Stomach (tissue), 9 donors: ENCODE data around the gene PEX10. TPM values are rescaled to one million over a fixed set of nuclear protein-coding genes. Genes with fewer than 3 reads are reported as not detected.

Source experiments
- DNase-seq, 2 donors: peaks; one replicate each; pipeline versions ENCODE4 v3.0.0 to v3.0.0-alpha.2; 2013 to 2019
- H3K27ac ChIP-seq, 5 donors: fragments of 200-600 bp in 4 of 5; sonication (generic) in 4 of 5; one replicate each; pipeline ENCODE4 v1.5.1; 2013 to 2019; ENCODE audit warnings: mild to moderate bottlenecking in 1 of 5, moderate library complexity in 1 of 5
- H3K27me3 ChIP-seq, 3 donors: fragments of 200-600 bp; sonication (generic); one replicate each; pipeline ENCODE4 v1.5.1; 2017 to 2019; ENCODE audit warnings: mixed run types in 1 of 3
- H3K36me3 ChIP-seq, 4 donors: fragments of 200-600 bp; sonication (generic); 1 replicate in 3 of 4; 2 replicates in 1 of 4; pipeline ENCODE4 v1.5.1; 2016 to 2019
- H3K4me1 ChIP-seq, 4 donors: fragments of 200-600 bp; sonication (generic); one replicate each; pipeline ENCODE4 v1.5.1; 2016 to 2019
- H3K4me3 ChIP-seq, 4 donors: fragments of 200-600 bp; sonication (generic) in 3 of 4; one replicate each; pipeline ENCODE4 v1.5.1; 2016 to 2019; ENCODE audit warnings: mild to moderate bottlenecking in 1 of 4
- H3K9me3 ChIP-seq, 4 donors: fragments of 200-600 bp; sonication (generic); one replicate each; pipeline ENCODE4 v1.5.1; 2016 to 2019
- CTCF ChIP-seq, 7 experiments: fragments of 450-650 bp in 4 of 7; fragments of 200-600 bp in 3 of 7; sonication (generic) in 3 of 7; IDR thresholded peaks; one replicate each; pipeline ENCODE4 v1.5.1; 2016 to 2019; ENCODE audit warnings: antibody characterized with exemption in 7 of 7, control low read depth in 2 of 7, mild to moderate bottlenecking in 1 of 7
- EP300 ChIP-seq: sonication (generic); formaldehyde crosslinking; IDR thresholded peaks from one replicate; pipeline ENCODE4 v1.6.1; 2017; ENCODE audit warnings: antibody characterized with exemption
- POLR2A ChIP-seq, 4 donors: fragments of 450-650 bp; IDR thresholded peaks; one replicate each; pipeline ENCODE4 v1.6.1; 2016; ENCODE audit warnings: antibody characterized with exemption in 4 of 4, control low read depth in 2 of 4, mild to moderate bottlenecking in 1 of 4, moderate library complexity in 1 of 4
- POLR2AphosphoS5 ChIP-seq, 3 donors: sonication (generic); formaldehyde crosslinking; IDR thresholded peaks; one replicate each; pipeline ENCODE4 v1.6.1; 2016; ENCODE audit warnings: antibody characterized with exemption in 3 of 3
- WGBS, 5 donors: extraction: QIAGEN DNeasy Blood & Tissue Kit in 3 of 5; methylation state at CpG; one replicate each; pipeline versions ENCODE4 v1.1.5 to v1.1.7; 2013 to 2018; 5-methylcytosine and 5-hydroxymethylcytosine counted together
- intact Hi-C: fragments of 100-400 bp; cut with DNase I; formaldehyde crosslinking; loops from one replicate; pipeline ENCODE4 v1.15.1; 2023; ENCODE audit warnings: low total_unique reads
- polyA plus RNA-seq, 3 donors: library from polyadenylated mRNA; stranded (reverse); fragments of 200-250 nt; gene quantifications; one replicate each; pipeline ENCODE4 v1.2.3, GENCODE V29; 2013
- total RNA-seq, 5 donors: library from RNA; depleted of rRNA; stranded (reverse); fragments of >200 nt; gene quantifications; one replicate each; pipeline versions ENCODE4 v1.1.0 to v1.2.3, GENCODE V29; 2014 to 2016
- donor health status: healthy with polysubstance abuse.
- donor health status: Bipolar disorder and iron deficiency.
- donor health status: healthy.

PEX10 gene
- total and polyA plus RNA-seq, 8 donors: 0.87 to 27.2 (median 15.7) TPM

DNA sequence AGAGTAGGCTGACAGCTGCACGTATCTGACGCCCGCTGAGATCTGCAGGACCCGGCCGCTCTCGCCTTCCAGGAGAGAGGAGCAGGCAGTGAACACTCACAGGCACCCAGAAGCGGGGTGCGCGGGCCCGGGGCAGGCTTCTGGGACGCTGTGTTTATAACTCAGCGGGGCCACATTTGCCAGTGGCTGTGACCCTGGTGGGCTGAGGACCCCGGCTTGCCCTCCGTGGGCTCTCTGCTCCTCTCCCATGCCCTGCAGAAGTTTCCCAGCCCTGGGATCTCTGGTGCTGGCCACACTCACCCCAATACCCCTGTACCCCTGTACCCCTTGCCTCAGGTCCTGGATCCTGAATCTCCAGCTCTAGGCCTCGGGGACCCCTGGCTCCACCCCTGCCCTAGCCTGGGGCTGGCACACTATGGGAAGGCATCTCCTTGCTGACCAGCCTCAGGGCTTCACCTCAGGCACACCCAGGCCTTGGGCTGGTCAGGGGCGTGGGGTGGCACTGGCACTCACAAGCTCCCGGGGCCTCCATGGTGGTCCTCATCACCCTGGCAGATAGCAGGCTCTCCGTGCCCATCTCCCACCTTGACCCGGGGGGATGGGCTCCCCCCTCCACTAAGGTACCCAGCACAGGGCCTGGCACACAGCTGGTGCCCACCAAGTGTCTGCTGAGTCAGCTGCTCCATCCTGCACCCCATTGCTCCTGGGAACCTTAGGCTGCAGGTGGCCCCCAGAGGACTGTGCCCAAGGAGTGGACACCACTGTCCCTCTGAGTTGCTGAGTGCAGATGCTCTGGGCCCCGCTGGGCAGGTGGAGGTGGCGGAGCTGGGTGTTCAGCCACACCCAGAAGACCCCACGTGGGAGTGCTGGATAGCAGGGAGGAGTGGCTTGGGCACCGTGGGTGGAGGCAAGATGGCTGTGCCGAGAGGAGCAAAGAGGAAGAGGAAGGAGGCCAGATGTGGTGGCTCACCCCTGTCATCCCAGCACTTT is 53.4 kb downstream of the PEX10 start:
- 84 to 93% (median 89%) methylated on average over 17 to 24 of the region's 24 CpGs for WGBS, 5 donors
- peaks cover 0 to 14% (median 0%) of the 10 kb centered on the region in 4 donors for H3K4me1 ChIP-seq
- no peaks in the 10 kb centered on the region for H3K27me3 ChIP-seq
- intact Hi-C loops: no loop called here
- no peak overlapping the region for H3K4me3 ChIP-seq
- peaks cover 0 to 7% (median 2%) of the 10 kb centered on the region in 4 donors for H3K9me3 ChIP-seq
- no peak overlapping the region for H3K27ac ChIP-seq
- no peak for TF ChIP-seq CTCF (IDR thresholded peaks at IDR 0.05)
- TF ChIP-seq POLR2AphosphoS5 (IDR thresholded peaks at IDR 0.05): no peak
- TF ChIP-seq POLR2A (IDR thresholded peaks at IDR 0.05): no peak
- TF ChIP-seq EP300: no peak
- no peak for DNase-seq
- H3K36me3 ChIP-seq: peaks cover 0 to 14% (median 6%) of the 10 kb centered on the region in 4 donors

GRCh38 chr1:2358072-2358471 is 54.3 kb downstream of the PEX10 start:
- H3K9me3 ChIP-seq: peaks cover 0 to under 1% (median 0%) of the 10 kb centered on the region in 4 donors
- no peak overlapping the region for H3K27ac ChIP-seq
- no peak for DNase-seq
- no peaks in the 10 kb centered on the region for H3K27me3 ChIP-seq
- intact Hi-C loops: no loop called here
- H3K4me1 ChIP-seq: peaks cover 6 to 20% (median 7%) of the 10 kb centered on the region in 4 donors
- 79 to 98% (median 87%) methylated on average over 5 to 13 of the region's 13 CpGs for WGBS, 5 donors
- peaks cover 0 to 14% (median 6%) of the 10 kb centered on the region in 4 donors for H3K36me3 ChIP-seq
- no peak overlapping the region for H3K4me3 ChIP-seq
- TF ChIP-seq EP300: no peak
- no peak for TF ChIP-seq POLR2AphosphoS5 (IDR thresholded peaks at IDR 0.05)
- TF ChIP-seq POLR2A (IDR thresholded peaks at IDR 0.05): no peak

- 83 to 93% (median 91%) methylated on average over 21 to 37 of the region's 37 CpGs for WGBS, 5 donors
- Histone ChIP-seq H3K27me3 (no peaks in the 10 kb centered on the region), H3K27ac (no peak overlapping the region), H3K4me1 (peaks cover 10 to 28% (median 14%) of the 10 kb centered on the region in 4 donors), H3K9me3 (no peaks in the 10 kb centered on the region), H3K4me3 (no peak overlapping the region), H3K36me3 (peaks cover 0 to 14% (median 6%) of the 10 kb centered on the region in 4 donors)
- intact Hi-C loops: no loop called here
- TF ChIP-seq POLR2AphosphoS5 (IDR thresholded peaks at IDR 0.05): no peak
- TF ChIP-seq EP300: no peak
- TF ChIP-seq CTCF (IDR thresholded peaks at IDR 0.05): no peak
- TF ChIP-seq POLR2A (IDR thresholded peaks at IDR 0.05): no peak
- DNase-seq: no peak
Measured at GRCh38 chr1:2356911-2357845, 55.2 kb downstream of the PEX10 start.

- Histone ChIP-seq H3K4me3 (no peak overlapping the region), H3K27me3 (no peaks in the 10 kb centered on the region), H3K9me3 (no peaks in the 10 kb centered on the region), H3K4me1 (peaks cover 10 to 28% (median 14%) of the 10 kb centered on the region in 4 donors), H3K36me3 (peaks cover 0 to 14% (median 6%) of the 10 kb centered on the region in 4 donors), H3K27ac (no peak overlapping the region)
- 91 to 95% (median 95%) methylated on average over 9 to 15 of the region's 15 CpGs for WGBS, 5 donors
- TF ChIP-seq EP300 (no peak), POLR2AphosphoS5 (IDR thresholded peaks at IDR 0.05) (no peak), POLR2A (IDR thresholded peaks at IDR 0.05) (no peak), CTCF (IDR thresholded peaks at IDR 0.05) (no peak)
- no peak for DNase-seq
- intact Hi-C loops: no loop called here
Measured at GRCh38 chr1:2356401-2356800, 56.0 kb downstream of the PEX10 start.
